ENCODE results near the gene LACTB.

GRCh38 chr15:63109498-63109897 lies 12.2 kb upstream of the LACTB start:
- TF ChIP-seq CTCF (tag by site-specific recombination; IDR thresholded peaks at IDR 0.05), result no peak
- no peak for TF ChIP-seq ZNF571 (tag by site-specific recombination; IDR thresholded peaks at IDR 0.05)
- TF ChIP-seq ZNF175 (tag by site-specific recombination; IDR thresholded peaks at IDR 0.05), result no peak
- no peak for TF ChIP-seq ZNF24 (tag by site-specific recombination; IDR thresholded peaks at IDR 0.05)
- no peak for TF ChIP-seq TCF7L2 (IDR thresholded peaks at IDR 0.05; ENCODE audit: borderline replicate concordance, low read depth, low read length)
- no peak for TF ChIP-seq MYNN (tag by site-specific recombination; IDR thresholded peaks at IDR 0.05; ENCODE audit: borderline replicate concordance)
- no peak for TF ChIP-seq IKZF3 (tag by site-specific recombination; IDR thresholded peaks at IDR 0.05)
- TF ChIP-seq ZNF274 (IDR thresholded peaks at IDR 0.05; ENCODE audit: low read length), result no peak
- TF ChIP-seq ZNF274 (tag by site-specific recombination; IDR thresholded peaks at IDR 0.05; ENCODE audit: borderline replicate concordance), result no peak
- no peak for TF ChIP-seq ZNF518A (tag by site-specific recombination; conservative IDR thresholded peaks at IDR 0.05; ENCODE audit: low read depth)
